EL (cell line): ENCODE data around the gene RSPH4A.
"Not testable (repeated sequence)": the region's sequence is repeated elsewhere in the genome, so short reads cannot be mapped to it uniquely, and the experiment has no call there.

ENCODE experiments used
- DNase-seq: peaks from one replicate; pipeline ENCODE4 v3.0.0-alpha.2; 2016

Gene RSPH4A

DNA sequence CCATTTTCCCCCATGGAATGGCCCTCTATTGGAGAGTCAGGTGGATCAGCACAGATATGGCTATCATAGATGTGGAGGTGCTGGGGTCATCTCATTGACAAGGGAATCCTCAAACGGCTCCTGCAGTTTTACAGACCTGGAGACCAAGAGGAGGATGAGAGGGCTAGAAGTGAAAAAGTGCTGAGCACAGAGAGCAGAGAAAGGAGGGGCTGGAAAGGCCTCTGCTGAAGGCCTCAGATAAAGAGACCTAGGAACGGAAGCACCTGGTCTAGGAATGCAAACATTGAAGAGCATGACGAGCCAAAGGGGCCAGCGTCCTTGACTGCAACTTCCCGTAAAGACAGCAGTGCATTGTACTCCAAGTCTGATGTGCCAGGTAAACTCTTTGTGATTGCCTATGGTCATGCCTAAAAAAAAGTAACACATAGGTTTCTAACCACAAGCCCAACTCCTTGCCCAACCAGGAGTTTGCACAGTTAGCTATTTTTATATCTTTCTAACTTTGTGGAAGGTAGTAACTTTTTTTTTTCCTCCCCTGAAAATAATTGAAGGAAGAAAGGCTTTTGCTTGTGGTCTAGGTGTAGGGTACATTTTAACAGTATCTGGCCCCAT, 15.2 kb downstream of the RSPH4A start:
- no peak for DNase-seq

DNA sequence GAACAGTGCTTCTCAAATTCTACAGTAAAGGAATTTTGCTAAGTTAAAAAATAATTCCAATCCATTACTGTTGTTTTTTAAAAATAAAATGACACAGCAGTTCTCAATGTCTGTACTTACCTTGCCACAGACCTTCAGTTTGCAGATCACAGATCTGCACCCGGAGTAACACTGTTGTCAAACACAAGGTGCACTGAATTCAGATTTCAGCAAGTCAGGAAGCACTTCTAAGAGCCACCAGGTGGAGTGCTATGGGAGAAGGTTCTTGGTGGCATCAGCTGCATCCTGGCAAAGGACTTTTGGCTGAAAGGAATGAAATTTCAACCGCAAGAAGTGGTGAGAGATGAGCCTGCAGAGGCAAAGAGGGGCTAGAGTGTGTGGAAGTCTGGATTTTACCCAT, 17.4 kb downstream of the RSPH4A start:
- DNase-seq, result no peak

DNA sequence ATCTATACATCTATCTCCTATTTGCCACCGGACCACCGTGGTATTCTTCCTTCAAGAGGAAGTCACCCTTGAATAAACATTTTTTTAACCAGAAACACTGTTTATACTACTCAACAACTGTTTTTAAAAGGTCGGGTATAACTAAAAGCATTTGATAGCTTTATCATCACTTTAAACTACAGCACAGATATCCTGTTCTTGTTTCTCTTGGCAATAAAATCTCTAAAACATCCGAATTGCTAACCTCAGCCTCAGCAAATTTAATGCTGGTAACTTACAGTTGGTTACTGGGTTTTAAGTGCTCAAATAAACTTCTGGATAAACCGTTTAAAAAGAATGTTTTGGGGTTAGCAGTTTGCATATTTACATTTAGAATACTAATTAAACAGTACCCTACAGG, 31.9 kb downstream of the RSPH4A start:
- DNase-seq, result no peak

DNA sequence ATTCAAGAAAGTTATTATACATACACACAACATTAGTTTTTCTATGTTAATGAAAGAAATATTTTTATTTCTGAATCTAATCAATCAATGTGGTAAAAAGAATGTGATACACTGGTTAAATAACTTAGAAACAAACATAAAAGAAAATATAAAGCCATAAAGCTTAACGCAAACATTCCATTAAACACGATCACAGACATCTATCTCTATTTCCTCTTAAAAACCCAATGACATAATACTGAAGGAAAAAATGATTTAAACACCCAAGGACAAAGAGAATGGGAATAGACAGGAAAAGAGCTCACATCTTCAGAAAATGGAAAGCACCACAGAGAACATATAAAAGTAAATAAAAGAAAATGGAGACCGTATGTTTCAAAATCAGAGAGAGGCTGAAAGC, 32.9 kb downstream of the RSPH4A start:
- DNase-seq, result no peak

DNA sequence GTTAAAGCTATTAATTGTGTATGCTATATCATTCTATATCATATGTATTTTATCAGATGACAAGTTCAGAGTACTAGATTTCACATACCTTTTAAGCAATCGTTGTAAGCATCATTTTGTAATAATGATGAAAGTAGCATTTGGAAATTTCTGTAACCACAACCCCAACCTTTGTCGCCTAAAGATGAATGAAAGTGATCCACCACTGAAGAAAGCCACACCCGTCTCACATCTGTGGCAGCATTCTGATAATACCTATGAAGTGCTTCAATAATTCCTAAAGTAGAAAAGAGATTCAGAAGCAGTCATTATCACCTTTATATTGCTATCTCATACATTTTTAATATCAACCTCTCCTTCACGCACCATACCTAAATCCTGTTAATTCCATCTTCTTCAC, 35.6 kb downstream of the RSPH4A start:
- no peak for DNase-seq

DNA sequence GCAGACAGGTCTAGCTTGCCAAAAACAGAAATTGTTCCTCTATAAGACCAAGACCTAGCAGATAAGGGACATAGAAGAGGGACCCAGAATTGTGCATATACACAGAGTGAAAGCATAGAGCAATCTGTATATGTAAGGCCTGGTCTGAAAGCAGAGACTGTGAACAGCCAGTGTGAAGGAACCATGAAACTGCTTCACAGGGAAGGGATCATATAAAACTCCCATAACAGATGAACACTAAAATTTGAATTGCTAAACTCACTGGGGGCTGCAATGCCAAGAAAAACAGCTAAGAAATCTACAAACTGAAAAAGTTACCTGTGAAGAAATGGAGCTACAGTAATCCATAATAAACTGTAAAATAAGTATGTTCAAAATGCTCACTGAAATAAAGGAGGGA, 45.3 kb downstream of the RSPH4A start:
- DNase-seq, result no peak

DNA sequence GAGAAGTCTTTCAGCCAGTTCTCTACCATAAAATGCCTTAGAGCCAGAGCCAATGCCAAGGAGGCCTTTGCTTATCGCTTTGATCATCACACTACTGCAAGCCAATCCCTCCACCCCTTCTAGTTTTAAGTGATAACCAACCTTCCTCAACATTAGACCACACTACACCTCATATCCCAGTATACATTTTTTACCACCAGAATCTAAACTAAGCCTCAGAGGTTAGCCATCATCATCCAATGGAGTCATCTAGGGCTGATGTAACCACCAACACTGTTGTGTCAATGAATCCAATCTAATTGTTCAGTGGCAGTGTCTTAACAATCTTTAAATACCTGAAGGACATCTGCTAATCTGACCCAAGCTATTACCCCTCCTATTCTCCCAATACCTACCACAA, 45.9 kb downstream of the RSPH4A start:
- DNase-seq, result no peak

DNA sequence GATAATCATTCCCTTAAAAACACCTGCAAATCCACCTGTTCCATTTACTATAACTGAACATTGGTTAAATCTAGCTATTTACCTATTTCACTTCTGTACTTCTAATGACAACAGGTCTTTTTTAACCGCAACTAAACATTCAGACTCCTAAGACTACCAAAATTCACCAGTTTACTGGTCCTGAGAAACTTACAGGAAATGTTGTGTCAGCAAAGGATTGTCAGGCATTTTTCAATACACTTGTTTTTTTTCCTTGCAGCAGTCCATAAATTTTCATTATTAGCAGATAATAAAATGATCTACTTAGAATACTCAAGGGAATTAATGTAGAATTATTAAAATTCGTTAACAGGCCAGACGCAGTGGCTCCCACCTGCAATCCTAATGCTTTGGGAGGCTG, 47.0 kb downstream of the RSPH4A start:
- no peak for DNase-seq

DNA sequence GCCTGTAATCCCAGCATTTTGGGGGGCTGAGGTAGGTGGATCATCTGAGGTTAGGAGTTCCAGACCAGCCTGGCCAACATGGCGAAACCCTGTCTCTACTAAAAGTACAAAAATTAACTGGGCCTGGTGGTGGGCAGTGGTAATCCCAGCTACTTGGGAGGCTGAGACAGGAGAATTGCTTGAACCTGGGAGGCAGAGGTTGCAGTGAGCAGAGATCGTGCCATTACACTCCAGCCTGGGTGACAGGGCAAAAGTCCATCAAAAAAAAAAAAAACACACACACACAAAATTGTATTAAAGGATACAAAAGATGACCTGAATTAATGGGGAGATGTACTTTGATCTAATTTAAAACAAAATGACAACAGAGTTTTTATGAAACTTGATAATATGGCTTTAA, 47.9 kb downstream of the RSPH4A start:
- DNase-seq, result not testable (repeated sequence)

DNA sequence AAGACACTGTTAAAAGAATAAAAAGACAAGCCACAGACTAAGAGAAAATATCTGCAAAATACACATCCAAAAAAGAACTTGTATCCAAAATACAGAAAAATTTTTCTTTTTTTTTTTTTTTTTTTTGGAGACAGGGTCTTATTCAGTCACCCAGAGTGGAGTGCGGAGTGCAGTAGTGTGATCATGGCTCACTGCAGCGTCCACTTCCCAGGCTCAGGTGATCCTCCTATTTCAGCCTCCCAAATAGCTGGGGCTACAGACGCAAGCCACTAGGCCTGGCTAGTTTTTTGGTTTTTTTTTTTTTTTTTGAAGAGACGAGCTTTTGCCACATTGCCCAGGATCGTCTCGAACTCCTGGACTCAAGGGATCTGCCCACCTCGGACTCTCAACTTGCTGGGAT, 49.2 kb downstream of the RSPH4A start:
- DNase-seq, result no peak

DNA sequence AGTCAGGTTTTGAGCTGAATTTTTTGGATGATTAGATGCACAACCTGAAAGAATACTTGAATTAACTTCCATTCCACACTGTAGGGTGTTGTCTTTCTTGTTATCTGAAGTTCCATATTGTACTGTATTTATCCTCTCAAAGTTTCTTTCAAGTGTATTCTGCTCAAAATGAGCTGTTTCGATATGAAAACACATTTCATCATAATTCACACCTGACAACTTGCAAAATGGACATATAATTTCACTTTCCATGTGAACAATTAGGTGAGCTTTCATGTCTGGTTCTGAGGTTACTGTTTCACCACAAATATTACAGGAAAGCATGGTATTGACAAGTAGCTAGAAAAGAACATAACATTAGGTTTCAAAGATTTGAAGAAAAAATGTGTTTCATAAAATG, 50.6 kb downstream of the RSPH4A start:
- DNase-seq, result no peak

DNA sequence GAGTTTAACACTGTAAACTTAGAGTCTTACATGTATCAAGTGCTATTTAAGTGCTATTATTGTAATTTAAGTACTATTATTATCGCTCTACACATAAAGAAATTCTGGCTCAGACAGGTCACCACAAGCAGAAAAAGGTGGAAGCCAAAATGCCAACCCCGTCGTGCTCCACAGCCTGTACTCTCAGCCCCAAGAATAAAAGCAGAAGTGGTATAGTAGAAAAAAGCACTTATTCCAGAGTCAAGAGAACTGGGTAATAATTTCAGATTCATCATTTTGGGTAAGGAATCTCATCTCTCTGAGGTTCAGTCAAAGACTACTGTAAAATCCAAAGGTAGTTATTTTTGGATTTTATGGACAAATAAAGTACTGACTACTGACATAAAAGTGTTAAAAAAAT, 51.3 kb downstream of the RSPH4A start:
- no peak for DNase-seq

DNA sequence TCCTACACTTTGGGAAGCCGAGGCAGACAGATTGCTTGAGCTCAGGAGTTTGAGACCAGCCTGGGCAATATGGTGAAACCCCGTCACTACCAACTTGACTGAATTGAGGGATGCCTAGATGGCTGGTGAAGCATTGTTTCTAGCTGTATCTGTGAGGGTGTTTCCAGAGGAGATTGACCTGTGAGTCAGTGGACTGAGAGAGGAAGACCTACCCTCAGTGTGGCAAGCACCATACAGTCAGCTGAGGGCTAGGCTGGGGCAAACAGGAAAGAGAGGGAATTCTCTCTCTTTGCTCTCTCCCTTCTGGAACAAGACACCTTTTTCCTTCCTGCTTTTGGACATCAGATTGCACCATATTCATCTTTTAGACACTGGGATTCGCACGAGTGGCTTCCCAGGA, 56.0 kb downstream of the RSPH4A start:
- DNase-seq, result no peak

DNA sequence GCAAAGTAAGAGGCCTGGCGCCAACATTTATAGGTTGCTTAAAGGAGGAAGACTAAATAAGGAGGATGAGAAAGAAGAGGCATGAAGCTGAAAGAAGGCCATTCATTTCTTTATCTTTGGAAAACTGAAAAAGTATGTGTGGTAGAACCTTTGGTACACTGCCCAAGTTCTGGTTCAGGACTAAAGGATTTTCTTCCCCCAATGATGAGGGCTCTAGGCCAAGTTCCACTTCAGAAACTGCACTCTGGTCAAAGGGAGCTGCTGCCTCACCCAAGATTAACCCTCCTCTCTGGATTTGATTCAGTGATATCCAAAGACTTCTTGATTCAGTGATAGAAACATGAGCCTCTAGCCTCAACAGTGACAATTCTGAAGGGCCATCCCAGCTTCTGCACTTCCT, 59.7 kb downstream of the RSPH4A start:
- DNase-seq, result no peak

DNA sequence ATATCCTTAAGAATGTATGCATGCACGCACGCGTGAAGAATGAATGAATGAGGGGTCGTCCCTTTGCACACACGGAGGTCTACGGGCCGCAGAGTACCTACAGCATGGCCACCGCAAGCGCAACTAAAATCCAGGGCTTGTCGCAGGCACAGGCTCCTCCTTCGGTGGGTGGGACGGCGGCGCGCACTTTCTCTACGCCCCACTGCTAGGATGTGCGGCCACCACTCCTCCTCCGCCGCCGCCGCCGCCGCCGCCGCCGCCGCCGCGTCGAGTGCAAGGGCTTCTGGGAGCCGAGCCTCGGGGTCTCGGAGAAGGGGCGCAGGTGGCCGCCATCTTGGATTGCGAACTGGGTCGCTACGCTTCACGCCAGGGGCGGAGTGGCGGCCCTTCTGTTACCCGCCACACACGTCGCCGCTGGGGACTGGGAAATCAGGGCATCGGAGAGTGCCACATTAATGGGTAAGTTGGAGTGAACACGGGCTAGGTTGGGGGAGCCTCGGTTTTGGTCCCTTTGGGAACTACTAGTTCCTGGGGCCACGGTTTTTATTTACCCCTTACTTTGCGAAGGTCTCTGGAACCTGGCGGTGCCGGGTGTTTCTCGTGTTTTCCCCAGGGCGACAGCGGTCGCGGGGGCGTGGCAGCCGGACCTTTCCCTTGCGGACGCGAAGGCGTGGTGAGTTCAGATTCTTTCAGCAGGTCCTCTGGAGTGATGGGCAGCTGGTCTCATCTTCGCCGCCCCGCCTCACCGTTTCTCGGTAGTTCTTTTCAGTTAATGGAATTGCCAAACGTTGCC, 64.8 kb downstream of the RSPH4A start, which contains the start of gene KPNA5:
Gene KPNA5 (plus strand): TSS at position 332 of the 793 bp plus-strand sequence. CDS start 124 bp downstream, at position 456.
- peak; percentile 94 for DNase-seq

DNA sequence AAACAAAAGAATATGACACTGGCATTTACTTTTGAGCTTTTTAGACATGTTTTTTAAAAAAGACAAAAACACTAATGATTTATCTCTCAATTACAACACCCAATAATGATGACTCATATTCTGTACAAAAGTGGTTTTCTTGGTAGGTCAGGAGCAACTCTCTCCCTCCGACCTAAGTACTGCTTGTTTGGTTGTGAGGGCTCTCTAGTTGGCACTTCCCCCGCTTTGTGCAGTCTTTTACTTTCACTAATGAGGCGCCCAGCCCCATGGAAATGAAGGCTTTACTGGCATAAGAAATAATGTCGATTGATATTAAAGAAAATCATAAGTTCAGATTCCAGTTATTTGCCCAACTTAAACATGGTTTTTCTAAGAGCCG, 66.0 kb downstream of the RSPH4A start:
- peak; percentile 46 for DNase-seq
